Esophagus (tissue), 2 donors: Measurements from ENCODE around the gene HIVEP3. TPM values are rescaled to one million over a fixed set of nuclear protein-coding genes. Genes with fewer than 3 reads are reported as not detected.

Experiments
- H3K27ac ChIP-seq, 2 donors: one replicate each; pipeline ENCODE4 v1.5.1; 2013; ENCODE audit warnings: low read depth in 2 of 2, mild to moderate bottlenecking in 2 of 2, inconsistent platforms in 1 of 2, low read length in 1 of 2, moderate library complexity in 1 of 2
- H3K27me3 ChIP-seq, 2 donors: one replicate each; pipeline ENCODE4 v1.6.1; 2013; ENCODE audit warnings: low read length in 2 of 2, control low read depth in 1 of 2, mild to moderate bottlenecking in 1 of 2; ENCODE audit not compliant: insufficient read depth in 2 of 2, control insufficient read depth in 1 of 2
- H3K36me3 ChIP-seq, 2 donors: one replicate each; pipeline ENCODE4 v1.6.1; 2013; ENCODE audit warnings: low read length in 1 of 2; ENCODE audit not compliant: control insufficient read depth in 2 of 2, insufficient read depth in 2 of 2
- H3K4me1 ChIP-seq, 2 donors: one replicate each; pipeline ENCODE4 v1.6.1; 2013; ENCODE audit warnings: low read length in 1 of 2; ENCODE audit not compliant: control insufficient read depth in 2 of 2, insufficient read depth in 2 of 2
- H3K4me3 ChIP-seq, 2 donors: one replicate each; pipeline ENCODE4 v1.5.1; 2013; ENCODE audit warnings: low read length in 2 of 2, mild to moderate bottlenecking in 2 of 2, low read depth in 1 of 2, moderate library complexity in 1 of 2
- H3K9me3 ChIP-seq, 2 donors: one replicate each; pipeline ENCODE4 v1.6.1; 2013; ENCODE audit warnings: mild to moderate bottlenecking in 2 of 2, low read depth in 1 of 2, low read length in 1 of 2, moderate library complexity in 1 of 2; ENCODE audit not compliant: control insufficient read depth in 2 of 2, insufficient read depth in 1 of 2
- WGBS, 2 donors: extraction: QIAGEN DNeasy Blood & Tissue Kit; methylation state at CpG; one replicate each; pipeline ENCODE4 v1.1.7; 2013; 5-methylcytosine and 5-hydroxymethylcytosine counted together
- polyA plus RNA-seq, 2 donors: library from polyadenylated mRNA; stranded (reverse); fragments of 200-250 nt; gene quantifications; one replicate each; pipeline ENCODE4 v1.2.3, GENCODE V29; 2013
- donor health status: healthy with polysubstance abuse.
- donor health status: Bipolar disorder and iron deficiency.

Gene HIVEP3
- polyA plus RNA-seq, 2 donors: 2.7 to 10.0 TPM

DNA sequence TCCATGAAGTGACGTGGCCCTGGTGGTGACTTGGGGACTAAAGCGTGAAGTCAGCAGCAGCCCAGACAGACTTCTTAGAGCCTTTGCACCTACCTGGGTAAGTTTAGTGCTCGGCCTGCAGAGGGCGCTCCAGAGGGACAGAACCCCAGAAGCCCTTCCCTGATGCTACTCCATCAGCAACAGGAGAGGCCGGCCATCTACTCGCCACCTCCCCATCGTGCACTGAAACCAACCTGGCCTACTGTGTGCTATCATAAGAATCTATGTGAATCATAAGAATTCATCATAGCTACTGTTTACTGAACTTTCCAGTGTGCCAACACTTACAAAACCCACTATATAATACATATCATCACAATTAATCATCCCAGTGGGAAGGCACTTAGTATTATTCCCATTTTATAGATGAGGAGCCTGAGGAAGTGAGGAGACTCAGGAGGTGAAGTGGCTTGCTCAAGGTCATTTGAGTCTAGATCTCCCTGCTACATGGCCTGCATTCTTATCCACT is 426.3 kb downstream of the HIVEP3 start:
- Histone ChIP-seq H3K4me3 (no peak overlapping the region), H3K4me1 (peaks cover 0 to 13% of the 10 kb centered on the region in 2 donors), H3K9me3 (no peaks in the 10 kb centered on the region), H3K36me3 (no peaks in the 10 kb centered on the region), H3K27ac (no peak overlapping the region), H3K27me3 (no peaks in the 10 kb centered on the region)
- 70% methylated on average over 7 of the region's 7 CpGs for WGBS, 2 donors

GRCh38 chr1:41490911-41491310 is 427.8 kb downstream of the HIVEP3 start:
- Histone ChIP-seq H3K4me1 (peaks cover 0 to 3% of the 10 kb centered on the region in 2 donors), H3K9me3 (no peaks in the 10 kb centered on the region), H3K4me3 (no peak overlapping the region), H3K27me3 (no peaks in the 10 kb centered on the region), H3K36me3 (no peaks in the 10 kb centered on the region), H3K27ac (no peak overlapping the region)
- WGBS, 2 donors: 82 to 88% methylated on average over 2 of the region's 2 CpGs

- Histone ChIP-seq H3K4me1 (peaks cover 5 to 8% of the 10 kb centered on the region in 2 donors), H3K4me3 (no peak overlapping the region), H3K36me3 (no peaks in the 10 kb centered on the region), H3K27ac (no peak overlapping the region), H3K27me3 (no peaks in the 10 kb centered on the region), H3K9me3 (no peaks in the 10 kb centered on the region)
- 92 to 94% methylated on average over 5 of the region's 5 CpGs for WGBS, 2 donors
These were observed 429.2 kb downstream of the HIVEP3 start for GRCh38 chr1:41489561-41489960.

DNA sequence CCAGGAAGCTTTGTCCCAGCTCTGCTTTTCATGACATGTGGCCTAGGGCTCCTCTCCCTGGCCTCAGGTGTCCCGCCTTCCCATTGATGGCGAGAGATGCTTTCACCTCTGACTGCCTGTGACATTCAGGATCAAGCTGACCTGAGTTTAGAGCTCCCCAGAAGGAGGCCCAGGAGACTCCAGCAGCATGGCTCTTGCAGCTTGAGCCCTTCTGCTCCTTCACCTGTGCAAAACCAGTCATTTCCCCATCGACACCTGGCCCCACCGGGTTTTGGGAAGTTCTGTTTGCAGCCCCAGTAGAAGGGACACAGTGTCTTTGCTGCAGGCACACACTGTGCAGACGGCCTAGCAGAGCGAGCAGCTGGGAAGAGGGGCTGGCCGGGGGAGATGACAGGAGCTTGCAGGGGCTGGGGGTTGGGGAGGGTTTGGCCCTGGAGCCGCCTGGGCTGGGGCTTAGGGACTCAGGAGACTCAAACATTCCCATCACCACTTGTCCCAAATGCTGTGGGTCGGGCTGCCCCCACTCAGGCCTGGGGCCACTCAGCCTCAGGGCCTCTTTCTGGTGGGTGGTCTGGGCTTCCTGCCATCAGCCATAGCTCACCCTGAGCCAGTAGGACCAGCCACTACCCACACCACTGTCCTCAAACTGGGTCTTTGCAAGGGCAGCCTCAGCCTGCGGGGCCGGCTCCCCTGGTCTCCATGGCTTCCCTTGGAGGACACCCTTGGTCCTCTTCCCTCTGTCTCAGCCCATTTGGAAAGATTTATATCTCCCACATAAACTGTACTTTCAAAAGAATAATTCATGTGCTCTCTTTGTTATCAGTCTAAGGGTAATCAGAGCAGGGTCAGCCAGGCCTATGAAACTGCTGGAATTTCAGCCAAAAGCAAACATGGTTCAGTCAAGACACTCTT is 430.4 kb downstream of the HIVEP3 start:
- 91 to 92% methylated on average over 11 of the region's 11 CpGs for WGBS, 2 donors
- Histone ChIP-seq H3K9me3 (peaks cover 0 to 2% of the 10 kb centered on the region in 2 donors), H3K36me3 (no peaks in the 10 kb centered on the region), H3K4me1 (peaks cover 5 to 18% of the 10 kb centered on the region in 2 donors), H3K27ac (no peak overlapping the region), H3K4me3 (no peak overlapping the region), H3K27me3 (no peaks in the 10 kb centered on the region)

- 67 to 69% methylated on average over 16 of the region's 16 CpGs for WGBS, 2 donors
- H3K9me3 ChIP-seq: peaks cover 0 to 2% of the 10 kb centered on the region in 2 donors
- peaks cover 7 to 23% of the 10 kb centered on the region in 2 donors for H3K4me1 ChIP-seq
- H3K4me3 ChIP-seq: no peak overlapping the region
- H3K27ac ChIP-seq: no peak overlapping the region
- H3K36me3 ChIP-seq: no peaks in the 10 kb centered on the region
- H3K27me3 ChIP-seq: no peaks in the 10 kb centered on the region
These were observed 431.3 kb downstream of the HIVEP3 start for GRCh38 chr1:41487126-41488039.

GRCh38 chr1:41486371-41487125 is 432.2 kb downstream of the HIVEP3 start:
- H3K36me3 ChIP-seq: no peaks in the 10 kb centered on the region
- no peak overlapping the region for H3K4me3 ChIP-seq
- WGBS, 2 donors: 44 to 66% methylated on average over 23 of the region's 23 CpGs
- H3K4me1 ChIP-seq: peaks cover 7 to 27% of the 10 kb centered on the region in 2 donors
- no peaks in the 10 kb centered on the region for H3K27me3 ChIP-seq
- H3K27ac ChIP-seq: no peak overlapping the region
- H3K9me3 ChIP-seq: peaks cover 0 to 2% of the 10 kb centered on the region in 2 donors

DNA sequence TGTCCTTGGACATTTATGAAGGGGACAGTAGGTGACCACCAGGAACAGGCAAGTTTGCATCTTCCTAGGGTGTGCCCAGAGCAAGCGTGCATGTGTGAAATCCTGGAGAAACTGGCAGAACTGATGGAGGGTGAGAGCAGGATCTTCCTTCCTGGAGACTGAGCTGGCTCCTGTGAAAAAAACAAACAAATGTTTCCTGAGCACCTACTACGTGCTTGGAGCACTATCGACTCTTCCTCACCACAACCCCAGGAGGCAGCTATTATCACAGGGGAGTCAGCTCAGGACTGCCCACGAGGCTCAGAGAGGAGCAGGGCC is 432.7 kb downstream of the HIVEP3 start:
- 69 to 75% methylated on average over 4 of the region's 4 CpGs for WGBS, 2 donors
- no peaks in the 10 kb centered on the region for H3K36me3 ChIP-seq
- no peak overlapping the region for H3K4me3 ChIP-seq
- peaks cover 0 to 2% of the 10 kb centered on the region in 2 donors for H3K9me3 ChIP-seq
- no peak overlapping the region for H3K27ac ChIP-seq
- H3K27me3 ChIP-seq: no peaks in the 10 kb centered on the region
- H3K4me1 ChIP-seq: peaks cover 7 to 27% of the 10 kb centered on the region in 2 donors

DNA sequence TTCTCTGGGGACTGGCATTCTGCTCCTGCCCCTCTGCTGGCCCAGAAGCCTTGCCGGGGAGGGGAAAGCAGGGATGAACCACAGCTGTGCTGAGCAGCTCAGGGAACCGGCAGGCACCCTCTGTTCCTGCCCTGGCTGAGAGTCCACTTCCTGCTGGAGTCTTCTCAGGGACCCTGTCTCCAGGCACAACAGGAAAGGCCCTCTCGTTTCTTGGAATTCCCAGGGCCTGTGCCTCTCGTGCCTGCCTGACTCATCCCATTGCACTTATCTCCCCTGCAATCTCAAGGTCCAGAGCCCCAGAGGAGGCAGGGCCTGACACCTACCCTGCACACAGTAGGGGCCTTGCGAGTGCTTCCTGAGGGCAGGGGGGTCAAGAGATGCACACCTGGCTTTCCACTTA is 433.1 kb downstream of the HIVEP3 start:
- no peak overlapping the region for H3K4me3 ChIP-seq
- H3K4me1 ChIP-seq: peaks cover 7 to 27% of the 10 kb centered on the region in 2 donors
- no peak overlapping the region for H3K27ac ChIP-seq
- peaks cover 0 to 2% of the 10 kb centered on the region in 2 donors for H3K9me3 ChIP-seq
- H3K36me3 ChIP-seq: no peaks in the 10 kb centered on the region
- H3K27me3 ChIP-seq: no peaks in the 10 kb centered on the region
- 44 to 48% methylated on average over 5 of the region's 5 CpGs for WGBS, 2 donors
